H1 (cell line): ENCODE data around the gene MAGOH. TPM values are rescaled to one million over a fixed set of nuclear protein-coding genes. Genes with fewer than 3 reads are reported as not detected.

Source experiments
- CTCF ChIA-PET: fragments of 300-600 bp; sonication (Branson Sonifier 250); formaldehyde crosslinking; loops from one replicate; lab custom pipeline; 2021; ENCODE audit not compliant: partially characterized antibody; lab: Charles Lee
- POLR2A ChIA-PET: fragments of 300-600 bp; sonication (Branson Sonifier 250); formaldehyde crosslinking; loops from one replicate; lab custom pipeline; 2021; ENCODE audit warnings: inconsistent platforms; ENCODE audit not compliant: partially characterized antibody; lab: Charles Lee
- DNase-seq, 2 experiments: peaks; one replicate each; pipeline versions ENCODE4 v3.0.0 to v3.0.0-alpha.2; 2010 to 2022; ENCODE audit warnings: low spot score in 2 of 2, low read depth in 1 of 2, mixed read lengths in 1 of 2
- FAIRE-seq: peaks from 2 replicates; lab custom pipeline; 2011; peaks lifted over from hg19 to GRCh38; lab: Jason Lieb, UNC
- H2AFZ ChIP-seq: 2 replicates; pipeline ENCODE4 v1.8.1; 2012; ENCODE audit warnings: low read length, inconsistent platforms
- H2AK5ac ChIP-seq: 2 replicates; pipeline ENCODE4 v1.6.1; 2013; ENCODE audit warnings: low read depth, low read length
- H2BK120ac ChIP-seq: replicated peaks from 2 replicates; pipeline ENCODE3; 2013; ENCODE audit warnings: low read depth, low read length, inconsistent platforms
- H2BK12ac ChIP-seq: 2 replicates; pipeline ENCODE4 v1.6.1; 2013; ENCODE audit warnings: low read depth, low read length
- H2BK15ac ChIP-seq: 2 replicates; pipeline ENCODE4 v1.6.1; 2013; ENCODE audit warnings: low read length
- H2BK20ac ChIP-seq: 2 replicates; pipeline ENCODE4 v1.6.1; 2013; ENCODE audit warnings: low read length
- H2BK5ac ChIP-seq: 2 replicates; pipeline ENCODE4 v1.6.1; 2013; ENCODE audit warnings: low read depth, low read length
- H3K14ac ChIP-seq: 2 replicates; pipeline ENCODE4 v1.6.1; 2013; ENCODE audit warnings: inconsistent platforms; ENCODE audit not compliant: insufficient read length
- H3K18ac ChIP-seq: 2 replicates; pipeline ENCODE4 v1.6.1; 2013; ENCODE audit warnings: low read length; ENCODE audit errors: extremely low read depth
- H3K23ac ChIP-seq: 2 replicates; pipeline ENCODE4 v1.6.1; 2013; ENCODE audit warnings: inconsistent platforms; ENCODE audit not compliant: insufficient read length
- H3K23me2 ChIP-seq: 2 replicates; pipeline ENCODE4 v1.6.1; 2013; ENCODE audit warnings: low read depth, low read length
- H3K27ac ChIP-seq: 2 replicates; pipeline ENCODE4 v1.6.1; 2011; ENCODE audit warnings: low read depth, low read length, inconsistent platforms
- H3K27me3 ChIP-seq, 4 experiments: replicated peaks in 1 of 4; 1 replicate in 1 of 4; 2 replicates in 3 of 4; pipeline versions ENCODE4 v1.6.1 to v1.8.1; 2011 to 2013; ENCODE audit warnings: low read length in 3 of 4, mild to moderate bottlenecking in 3 of 4, inconsistent platforms in 2 of 4, mixed read lengths in 2 of 4, moderate library complexity in 1 of 4; ENCODE audit not compliant: control insufficient read depth in 3 of 4, insufficient read depth in 3 of 4; ENCODE audit errors: extremely low read depth in 1 of 4
- H3K36me3 ChIP-seq, 4 experiments: 2 replicates each; pipeline versions ENCODE4 v1.6.1 to v1.8.1; 2011 to 2013; ENCODE audit warnings: mild to moderate bottlenecking in 4 of 4, low read length in 3 of 4, moderate library complexity in 2 of 4, control low read depth in 1 of 4, inconsistent platforms in 1 of 4; ENCODE audit not compliant: insufficient read depth in 4 of 4, control insufficient read depth in 2 of 4
- H3K4ac ChIP-seq: replicated peaks from 2 replicates; pipeline ENCODE3; 2013; ENCODE audit warnings: low read length, low read depth, mixed read lengths, inconsistent platforms; ENCODE audit not compliant: insufficient read length
- H3K4me1 ChIP-seq, 4 experiments: replicated peaks in 1 of 4; 1 replicate in 1 of 4; 2 replicates in 3 of 4; pipeline versions ENCODE4 v1.6.1 to v1.8.1; 2011 to 2013; ENCODE audit warnings: low read length in 3 of 4, inconsistent platforms in 2 of 4, mixed read lengths in 1 of 4; ENCODE audit not compliant: insufficient read depth in 4 of 4, control insufficient read depth in 3 of 4
- H3K4me2 ChIP-seq, 2 experiments: 2 replicates each; pipeline versions ENCODE4 v1.6.1 to v1.8.1; 2011 to 2013; ENCODE audit warnings: low read depth in 2 of 2, low read length in 2 of 2, control low read depth in 1 of 2, inconsistent platforms in 1 of 2, mild to moderate bottlenecking in 1 of 2; ENCODE audit not compliant: insufficient read depth in 1 of 2
- H3K4me3 ChIP-seq, 4 experiments: fragments of 200-600, 300-600 bp in 1 of 4; sonication (generic), shearing (Covaris generic), sonication (Bioruptor Twin) in 1 of 4; 2 replicates each; pipeline versions ENCODE4 v1.5.1 to v1.8.1; 2011 to 2016; ENCODE audit warnings: low read length in 4 of 4, low read depth in 3 of 4, control low read depth in 2 of 4, inconsistent platforms in 2 of 4, mild to moderate bottlenecking in 2 of 4, mixed read lengths in 1 of 4, moderate library complexity in 1 of 4; ENCODE audit not compliant: insufficient read depth in 2 of 4; ENCODE audit errors: extremely low read depth in 1 of 4
- H3K56ac ChIP-seq: replicated peaks from 2 replicates; pipeline ENCODE3; 2013; ENCODE audit warnings: low read depth, mild to moderate bottlenecking, mixed read lengths, low read length, inconsistent platforms; ENCODE audit not compliant: insufficient read length
- H3K79me1 ChIP-seq: 2 replicates; pipeline ENCODE4 v1.6.1; 2013; ENCODE audit warnings: low read depth, low read length, control low read depth
- H3K79me2 ChIP-seq, 2 experiments: 2 replicates each; pipeline versions ENCODE4 v1.6.1 to v1.8.1; 2012 to 2013; ENCODE audit warnings: low read length in 2 of 2, mild to moderate bottlenecking in 2 of 2, inconsistent platforms in 1 of 2; ENCODE audit not compliant: insufficient read depth in 2 of 2, control insufficient read depth in 1 of 2
- H3K9ac ChIP-seq, 4 experiments: replicated peaks in 1 of 4; 1 replicate in 1 of 4; 2 replicates in 3 of 4; pipeline versions ENCODE4 v1.6.1 to v1.8.1; 2011 to 2013; ENCODE audit warnings: low read depth in 3 of 4, low read length in 3 of 4, control low read depth in 2 of 4, mild to moderate bottlenecking in 2 of 4, moderate library complexity in 2 of 4, inconsistent platforms in 1 of 4; ENCODE audit errors: extremely low read depth in 1 of 4
- H3K9me3 ChIP-seq, 2 experiments: 2 replicates each; pipeline versions ENCODE4 v1.6.1 to v1.8.1; 2012 to 2013; ENCODE audit warnings: mild to moderate bottlenecking in 2 of 2, moderate library complexity in 2 of 2, control low read depth in 1 of 2, inconsistent platforms in 1 of 2, low read depth in 1 of 2, low read length in 1 of 2, mixed read lengths in 1 of 2; ENCODE audit not compliant: insufficient read depth in 2 of 2
- H4K20me1 ChIP-seq, 2 experiments: replicated peaks in 1 of 2; 2 replicates each; pipeline versions ENCODE3 to v1.8.1; 2011 to 2013; ENCODE audit warnings: inconsistent platforms in 2 of 2, low read length in 2 of 2, mild to moderate bottlenecking in 1 of 2; ENCODE audit not compliant: insufficient read depth in 2 of 2, control insufficient read depth in 1 of 2
- H4K5ac ChIP-seq: 2 replicates; pipeline ENCODE4 v1.6.1; 2013; ENCODE audit warnings: low read length, low read depth, mixed read lengths, inconsistent platforms; ENCODE audit not compliant: insufficient read length
- H4K8ac ChIP-seq: 2 replicates; pipeline ENCODE4 v1.8.0; 2013; ENCODE audit warnings: mild to moderate bottlenecking, moderate library complexity, low read length, inconsistent platforms; ENCODE audit not compliant: insufficient read depth; ENCODE audit errors: extremely low read depth
- H4K91ac ChIP-seq: replicated peaks from 2 replicates; pipeline ENCODE3; 2013; ENCODE audit warnings: low read length, mixed read lengths, inconsistent platforms; ENCODE audit not compliant: insufficient read length
- FOSL1 ChIP-seq: IDR thresholded peaks from 2 replicates; pipeline ENCODE4 v1.6.1; 2011; ENCODE audit warnings: mild to moderate bottlenecking, low read depth, low read length, moderate library complexity; ENCODE audit not compliant: insufficient read depth
- JUN ChIP-seq: IDR thresholded peaks from 2 replicates; pipeline ENCODE4 v1.6.1; 2011; ENCODE audit warnings: low read depth, mild to moderate bottlenecking, improper control_type of control experiment, low read length
- MAX ChIP-seq: IDR thresholded peaks from 2 replicates; pipeline ENCODE4 v1.6.1; 2012; ENCODE audit warnings: inconsistent platforms
- WGBS, 2 experiments: shearing (Covaris generic) in 1 of 2; methylation state at CpG; one replicate each; pipeline versions ENCODE4 v1.1.6 to v1.1.7; 2013 to 2015; ENCODE audit warnings: low lambda C conversion rate in 2 of 2, mixed read lengths in 2 of 2, inconsistent platforms in 1 of 2, low coverage in 1 of 2, missing lambda C conversion rate in 1 of 2; ENCODE audit not compliant: insufficient replicate concordance in 2 of 2, insufficient coverage in 1 of 2, insufficient read length in 1 of 2; ENCODE audit errors: extremely low coverage in 1 of 2, missing lambda C conversion rate in 1 of 2; 5-methylcytosine and 5-hydroxymethylcytosine counted together
- polyA plus RNA-seq, 7 experiments: library from polyadenylated mRNA; depleted of rRNA in 3 of 7; stranded (reverse) in 5 of 7; unstranded in 2 of 7; fragments of >200 nt in 5 of 7; fragments of 200-250 nt in 2 of 7; gene quantifications; 1 replicate in 5 of 7; 2 replicates in 1 of 7; 4 replicates in 1 of 7; pipeline versions ENCODE4 v1.2.1 to v1.2.3, GENCODE V29; 2011 to 2013; ENCODE audit warnings: missing spikeins in 2 of 7, mixed read lengths in 2 of 7
- total RNA-seq: library from RNA; stranded (reverse); fragmentation: NEBNext Ultra II Directional; extraction: Animal tissue kit (Norgen Biotek cat#: 25700); gene quantifications from 2 replicates; pipeline ENCODE4 v1.2.1, GENCODE V29; 2021

The MAGOH gene
- total and polyA plus RNA-seq, 2 of the 8 experiments (the other 6 are each of a cell fraction or from before 2014, with no cell fraction given), result 46.9 to 74.3 TPM

- no peaks in the 10 kb centered on the region for H3K9me3 ChIP-seq
- no peak overlapping the region for H4K8ac ChIP-seq
- H2BK15ac ChIP-seq, result no peak overlapping the region
- no peak overlapping the region for H2BK20ac ChIP-seq
- no peaks in the 10 kb centered on the region for H3K4me1 ChIP-seq
- 92% methylated on average over 5 of the region's 5 CpGs; no CpG with 5 or more reads in 1 of the 2 experiments for WGBS, 2 experiments
- no peak overlapping the region for H3K27ac ChIP-seq
- H3K14ac ChIP-seq, result no peak overlapping the region
- no peak overlapping the region for H2BK120ac ChIP-seq
- no peak overlapping the region for H2BK12ac ChIP-seq
- H3K23ac ChIP-seq, result no peak overlapping the region
- no peak overlapping the region for H2BK5ac ChIP-seq
- FAIRE-seq (no peak), DNase-seq (no peak)
- ChIA-PET CTCF (interaction anchor here (0.8 to 7.2 kb wide), 5 partner anchors 9 to 136 kb away, joined by 3 to 36 read pairs (median 4); no protein-coding TSS in a partner anchor), POLR2A (interaction anchor here (0.7 kb wide), 1 partner anchor 1200 kb away, joined by 4 read pairs; no protein-coding TSS in a partner anchor)
- no peak overlapping the region for H4K91ac ChIP-seq
- H3K36me3 ChIP-seq, result peaks cover 42 to 93% (median 78%) of the 10 kb centered on the region in 4 experiments
- H3K27me3 ChIP-seq, result no peaks in the 10 kb centered on the region
- H3K9ac ChIP-seq, result no peak overlapping the region
- no peaks in the 10 kb centered on the region for H3K79me2 ChIP-seq
- H2AK5ac ChIP-seq, result no peak overlapping the region
- no peak overlapping the region for H4K5ac ChIP-seq
- no peak overlapping the region for H3K4me3 ChIP-seq
- no peak overlapping the region for H3K4ac ChIP-seq
- no peaks in the 10 kb centered on the region for H3K23me2 ChIP-seq
- no peak overlapping the region for H3K18ac ChIP-seq
- H2AFZ ChIP-seq, result no peak overlapping the region
- H3K79me1 ChIP-seq, result no peaks in the 10 kb centered on the region
- H4K20me1 ChIP-seq, result peaks cover 0 to 2% of the 10 kb centered on the region in 2 experiments
- no peak overlapping the region for H3K56ac ChIP-seq
- H3K4me2 ChIP-seq, result no peak overlapping the region
- TF ChIP-seq FOSL1, result no peak
- TF ChIP-seq MAX, result no peak
- TF ChIP-seq JUN, result no peak
Observed at GRCh38 chr1:53257454-53258081, 19.2 kb upstream of the MAGOH start.
